Neuronal stem cell (in vitro differentiated cells): ENCODE measurements around the gene THAP8.
A peak's percentile ranks its signal among the peaks of the same experiment; 100 is the strongest.

Source experiments
- DNase-seq: peaks from one replicate; pipeline ENCODE4 v3.0.0-alpha.2; 2013; ENCODE audit warnings: low spot score
- H2AFZ ChIP-seq: one replicate; pipeline ENCODE4 v1.6.1; 2013; ENCODE audit warnings: mild to moderate bottlenecking, low read length, inconsistent platforms
- H2AK5ac ChIP-seq: 2 replicates; pipeline ENCODE4 v1.6.1; 2013; ENCODE audit warnings: low read depth, mild to moderate bottlenecking, inconsistent platforms, low read length, moderate library complexity, mixed read lengths
- H2BK120ac ChIP-seq: 2 replicates; pipeline ENCODE4 v1.6.1; 2013; ENCODE audit warnings: low read depth, mild to moderate bottlenecking, inconsistent platforms, low read length, moderate library complexity, mixed read lengths
- H2BK12ac ChIP-seq: one replicate; pipeline ENCODE4 v1.6.1; 2013; ENCODE audit warnings: low read length, inconsistent platforms
- H2BK15ac ChIP-seq: 2 replicates; pipeline ENCODE4 v1.6.1; 2013; ENCODE audit warnings: mild to moderate bottlenecking, low read length, inconsistent platforms, mixed read lengths
- H2BK5ac ChIP-seq: one replicate; pipeline ENCODE4 v1.6.1; 2013; ENCODE audit warnings: inconsistent platforms, mild to moderate bottlenecking, low read length, moderate library complexity
- H3K14ac ChIP-seq: one replicate; pipeline ENCODE4 v1.6.1; 2013; ENCODE audit warnings: low read length, inconsistent platforms
- H3K18ac ChIP-seq: 2 replicates; pipeline ENCODE4 v1.6.1; 2013; ENCODE audit warnings: low read length, inconsistent platforms
- H3K23ac ChIP-seq: 2 replicates; pipeline ENCODE4 v1.6.1; 2013; ENCODE audit warnings: low read depth, mild to moderate bottlenecking, mixed read lengths, low read length, inconsistent platforms; ENCODE audit not compliant: poor library complexity
- H3K27ac ChIP-seq: replicated peaks from 3 replicates; pipeline ENCODE4 v1.5.1; 2013; ENCODE audit warnings: low read length, inconsistent platforms
- H3K27me3 ChIP-seq, 3 experiments: 2 replicates each; pipeline ENCODE4 v1.6.1; 2013; ENCODE audit warnings: low read length in 3 of 3, mild to moderate bottlenecking in 2 of 3, inconsistent platforms in 1 of 3, low read depth in 1 of 3, mixed read lengths in 1 of 3, moderate library complexity in 1 of 3; ENCODE audit not compliant: control insufficient read depth in 3 of 3, insufficient read depth in 3 of 3
- H3K36me3 ChIP-seq, 2 donors: replicated peaks in 1 of 2; 2 replicates each; pipeline ENCODE4 v1.6.1; 2013; ENCODE audit warnings: low read length in 2 of 2; ENCODE audit not compliant: control insufficient read depth in 2 of 2, insufficient read depth in 2 of 2
- H3K4ac ChIP-seq: 2 replicates; pipeline ENCODE4 v1.6.1; 2013; ENCODE audit warnings: inconsistent platforms, mild to moderate bottlenecking, low read length, moderate library complexity
- H3K4me1 ChIP-seq, 2 donors: 1 replicate in 1 of 2; 2 replicates in 1 of 2; pipeline ENCODE4 v1.6.1; 2013; ENCODE audit warnings: low read length in 2 of 2, low read depth in 1 of 2; ENCODE audit not compliant: control insufficient read depth in 2 of 2, insufficient read depth in 1 of 2
- H3K4me2 ChIP-seq: one replicate; pipeline ENCODE4 v1.6.1; 2013; ENCODE audit warnings: mild to moderate bottlenecking, low read length, inconsistent platforms; ENCODE audit not compliant: insufficient read depth, poor library complexity, severe bottlenecking
- H3K4me3 ChIP-seq, 2 donors: 2 replicates each; pipeline ENCODE4 v1.5.1; 2013; ENCODE audit warnings: low read length in 2 of 2, mild to moderate bottlenecking in 2 of 2, inconsistent platforms in 1 of 2, moderate library complexity in 1 of 2
- H3K79me1 ChIP-seq: one replicate; pipeline ENCODE4 v1.6.1; 2013; ENCODE audit warnings: low read depth, mild to moderate bottlenecking, inconsistent platforms, low read length, moderate library complexity
- H3K9ac ChIP-seq: one replicate; pipeline ENCODE4 v1.6.1; 2013; ENCODE audit warnings: mild to moderate bottlenecking, low read depth, low read length, inconsistent platforms; ENCODE audit not compliant: poor library complexity
- H3K9me3 ChIP-seq, 2 donors: replicated peaks in 1 of 2; 2 replicates each; pipeline versions ENCODE3 to v1.6.1; 2013; ENCODE audit warnings: low read length in 2 of 2, mild to moderate bottlenecking in 2 of 2, inconsistent platforms in 1 of 2, low read depth in 1 of 2, mixed read lengths in 1 of 2, moderate library complexity in 1 of 2; ENCODE audit not compliant: control insufficient read depth in 2 of 2, insufficient read depth in 1 of 2
- H4K8ac ChIP-seq: one replicate; pipeline ENCODE4 v1.6.1; 2013; ENCODE audit warnings: low read depth, mild to moderate bottlenecking, inconsistent platforms, low read length, moderate library complexity
- H4K91ac ChIP-seq: one replicate; pipeline ENCODE4 v1.6.1; 2013; ENCODE audit warnings: low read length, low read depth, mild to moderate bottlenecking, inconsistent platforms; ENCODE audit not compliant: poor library complexity
- WGBS, 2 donors: extraction: QIAGEN DNeasy Blood & Tissue Kit; methylation state at CpG; one replicate each; pipeline ENCODE4 v1.1.7; 2013; ENCODE audit warnings: missing lambda C conversion rate in 2 of 2, mixed read lengths in 1 of 2; ENCODE audit not compliant: insufficient read length in 2 of 2, insufficient replicate concordance in 1 of 2; ENCODE audit errors: extremely low coverage in 2 of 2; 5-methylcytosine and 5-hydroxymethylcytosine counted together

THAP8 gene

DNA sequence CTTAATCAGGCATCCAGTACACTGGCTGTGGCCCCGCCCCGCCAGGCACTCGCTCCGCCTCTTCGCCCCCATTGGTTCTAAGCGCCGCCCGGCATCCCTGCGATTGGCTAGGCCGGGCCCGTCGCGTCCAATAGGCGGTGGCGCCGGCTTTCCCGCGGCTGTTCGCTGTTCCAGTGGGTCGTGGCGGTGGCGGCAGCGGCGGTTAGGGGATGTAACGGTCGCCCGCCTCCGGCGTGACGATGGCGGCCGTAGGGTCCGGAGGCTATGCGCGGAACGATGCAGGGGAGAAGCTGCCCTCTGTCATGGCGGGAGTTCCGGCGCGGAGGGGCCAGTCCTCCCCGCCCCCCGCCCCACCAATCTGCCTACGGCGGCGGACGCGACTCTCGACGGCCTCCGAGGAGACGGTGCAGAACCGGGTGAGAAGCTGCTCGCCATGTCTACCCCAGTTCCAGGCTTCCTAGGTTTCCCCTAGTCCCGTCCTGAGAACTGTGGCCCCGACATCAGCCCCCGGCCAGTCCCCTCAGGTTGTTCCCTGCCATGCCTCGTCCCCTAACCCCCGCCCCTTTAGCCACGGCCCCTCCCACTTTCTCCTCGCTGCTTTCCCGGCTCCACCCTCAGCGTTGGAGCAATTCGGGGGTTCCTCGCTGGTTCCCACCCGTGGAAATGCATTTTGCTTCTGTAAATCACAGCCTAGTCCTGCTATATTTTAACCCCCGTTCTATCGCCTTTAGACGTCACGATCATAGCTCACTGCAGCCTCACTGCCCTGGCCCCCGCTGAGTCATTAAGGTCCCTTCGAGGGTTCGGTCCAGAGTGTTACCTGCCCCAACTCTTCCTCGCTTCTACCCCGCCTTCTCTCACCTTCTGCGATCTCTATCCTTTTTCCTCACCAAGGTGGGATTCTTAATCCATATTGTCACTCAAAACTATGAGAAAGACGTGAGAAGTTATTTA lies 925 bp upstream of the THAP8 start, which contains the start of gene WDR62:
Gene WDR62, plus strand, starts transcription at position 165 of the 954 bp plus-strand sequence. Its CDS starts 75 bp downstream, at position 240.
- Histone ChIP-seq H4K91ac (no peak within 1 kb of the TSS), H3K27ac (peak within 1 kb of the TSS; percentile 94), H3K4me1 (peaks cover 8 to 9% of the 10 kb centered on the region in 2 donors), H2BK120ac (peak within 1 kb of the TSS; percentile 65), H4K8ac (no peak within 1 kb of the TSS), H3K4me3 (peak within 1 kb of the TSS; percentile 78 to 93), H2AFZ (peak within 1 kb of the TSS; percentile 99), H3K18ac (peak within 1 kb of the TSS; percentile 93), H3K79me1 (peaks cover 3% of the 10 kb centered on the region), H3K14ac (no peak within 1 kb of the TSS), H3K4ac (no peak within 1 kb of the TSS), H2BK5ac (no peak within 1 kb of the TSS), H2BK12ac (no peak within 1 kb of the TSS), H3K36me3 (peaks cover 10 to 31% of the 10 kb centered on the region in 2 donors), H3K23ac (peak within 1 kb of the TSS; percentile 66), H2AK5ac (no peak within 1 kb of the TSS), H3K27me3 (no peaks in the 10 kb centered on the region), H3K9ac (peak within 1 kb of the TSS; percentile 94), H2BK15ac (no peak within 1 kb of the TSS), H3K9me3 (no peaks in the 10 kb centered on the region), H3K4me2 (peak within 1 kb of the TSS; percentile 82)
- DNase-seq, result peak; percentile 94
- WGBS, 2 donors, result no CpG with 5 or more reads among the region's 76 CpGs

DNA sequence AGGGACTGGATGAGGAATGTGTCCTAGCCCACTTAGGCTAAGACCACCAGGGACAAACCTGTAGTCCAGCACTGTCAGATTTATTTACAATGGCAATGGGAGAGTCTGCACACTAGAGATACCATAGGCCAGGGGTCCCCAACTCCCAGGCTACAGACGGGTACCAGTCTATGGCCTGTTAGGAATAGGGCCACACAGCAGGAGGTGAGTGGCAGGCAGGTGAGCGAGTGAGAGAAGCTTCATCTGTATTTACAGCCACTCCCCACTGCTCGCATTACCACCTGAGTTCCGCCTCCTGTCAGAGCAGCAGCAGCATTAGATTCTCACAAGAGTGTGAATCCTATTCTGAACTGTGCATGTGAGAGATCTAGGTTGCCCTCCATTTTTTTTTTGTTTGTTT lies 2.4 kb downstream of the THAP8 start:
- Histone ChIP-seq H4K91ac (no peak overlapping the region), H3K4me3 (no peak overlapping the region), H4K8ac (no peak overlapping the region), H3K27ac (no peak overlapping the region), H3K14ac (no peak overlapping the region), H3K27me3 (no peaks in the 10 kb centered on the region), H3K36me3 (peaks cover 0 to 2% of the 10 kb centered on the region in 2 donors), H3K4me2 (no peak overlapping the region), H3K9ac (no peak overlapping the region), H2BK12ac (no peak overlapping the region), H3K4ac (no peak overlapping the region), H2AK5ac (no peak overlapping the region), H3K18ac (no peak overlapping the region), H2AFZ (no peak overlapping the region), H3K4me1 (peaks cover 8 to 9% of the 10 kb centered on the region in 2 donors), H2BK120ac (no peak overlapping the region), H2BK5ac (no peak overlapping the region), H3K79me1 (no peaks in the 10 kb centered on the region), H3K23ac (no peak overlapping the region), H2BK15ac (no peak overlapping the region), H3K9me3 (no peaks in the 10 kb centered on the region)
- no CpG with 5 or more reads among the region's 4 CpGs for WGBS, 2 donors
- DNase-seq, result no peak

DNA sequence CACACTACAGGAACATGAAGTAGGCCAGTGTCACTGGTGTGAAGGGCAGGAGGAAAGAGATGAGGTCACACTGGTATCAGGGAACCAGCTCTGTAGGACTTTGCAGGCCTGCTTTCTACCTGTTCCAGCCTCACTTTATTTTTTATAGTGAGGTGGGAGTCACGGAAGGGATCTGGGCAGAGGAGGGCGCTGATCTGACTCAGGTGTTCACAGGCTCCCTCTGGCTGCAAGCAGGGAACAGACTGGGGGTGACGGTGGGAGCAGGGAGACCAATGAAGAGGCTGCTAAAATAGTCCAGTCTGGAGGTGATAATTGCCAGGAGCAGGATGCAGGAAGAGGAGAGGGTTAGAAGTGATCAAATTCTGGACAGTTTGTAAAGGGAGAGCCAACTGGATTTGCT lies 2.8 kb downstream of the THAP8 start:
- Histone ChIP-seq H3K79me1 (no peaks in the 10 kb centered on the region), H3K23ac (no peak overlapping the region), H3K9ac (no peak overlapping the region), H3K27me3 (no peaks in the 10 kb centered on the region), H2AFZ (no peak overlapping the region), H3K18ac (no peak overlapping the region), H3K4me1 (peaks cover 6 to 9% of the 10 kb centered on the region in 2 donors), H3K36me3 (peaks cover 0 to 2% of the 10 kb centered on the region in 2 donors), H3K4ac (no peak overlapping the region), H3K4me2 (no peak overlapping the region), H3K14ac (no peak overlapping the region), H3K4me3 (no peak overlapping the region), H2BK5ac (no peak overlapping the region), H2BK15ac (no peak overlapping the region), H2BK12ac (no peak overlapping the region), H4K91ac (no peak overlapping the region), H3K27ac (no peak overlapping the region), H4K8ac (no peak overlapping the region), H2AK5ac (no peak overlapping the region), H2BK120ac (no peak overlapping the region), H3K9me3 (no peaks in the 10 kb centered on the region)
- DNase-seq, result no peak
- no CpG with 5 or more reads among the region's 3 CpGs for WGBS, 2 donors

DNA sequence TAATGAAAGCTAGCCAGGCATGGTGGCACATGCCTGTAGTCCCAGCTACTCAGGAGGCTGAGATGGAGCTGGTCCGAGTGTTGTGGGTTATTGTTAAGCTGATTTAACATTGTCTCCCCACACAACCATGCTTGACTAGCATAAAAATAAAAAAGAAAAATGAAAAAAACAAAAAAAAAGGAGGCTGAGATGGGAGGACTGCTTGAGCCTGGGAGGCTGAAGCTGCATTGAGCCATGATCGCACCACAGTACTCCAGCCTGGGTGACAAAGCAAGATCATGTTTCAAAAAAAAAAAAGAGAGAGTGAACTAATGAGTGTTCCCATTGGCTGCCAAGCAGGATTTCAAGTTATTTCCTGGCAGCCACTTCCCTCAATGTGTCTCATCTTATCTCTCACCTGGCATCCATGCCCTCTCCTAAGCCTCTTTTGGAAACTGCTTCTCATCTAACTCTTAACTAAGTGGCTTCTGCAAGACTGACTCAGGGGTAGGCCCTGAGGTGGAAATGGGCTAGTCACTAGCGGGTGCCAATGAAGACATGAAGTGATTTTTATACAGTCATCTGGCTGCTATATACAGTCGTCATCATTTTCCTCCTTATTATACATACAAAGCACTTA lies 4.9 kb downstream of the THAP8 start:
- Histone ChIP-seq H3K36me3 (peaks cover 0 to 9% of the 10 kb centered on the region in 2 donors), H2AK5ac (no peak overlapping the region), H3K4me1 (peaks cover 0 to 3% of the 10 kb centered on the region in 2 donors), H3K9me3 (no peaks in the 10 kb centered on the region), H2BK120ac (no peak overlapping the region), H3K27ac (no peak overlapping the region), H3K14ac (no peak overlapping the region), H3K9ac (no peak overlapping the region), H3K4ac (no peak overlapping the region), H2BK12ac (no peak overlapping the region), H4K8ac (no peak overlapping the region), H3K18ac (no peak overlapping the region), H3K23ac (no peak overlapping the region), H3K27me3 (no peaks in the 10 kb centered on the region), H4K91ac (no peak overlapping the region), H3K79me1 (no peaks in the 10 kb centered on the region), H3K4me3 (no peak overlapping the region), H2BK5ac (no peak overlapping the region), H2AFZ (no peak overlapping the region), H2BK15ac (no peak overlapping the region), H3K4me2 (no peak overlapping the region)
- no CpG with 5 or more reads among the region's 4 CpGs for WGBS, 2 donors
- no peak for DNase-seq
